ENCODE results near the gene COL28A1.
A peak's percentile ranks its signal among the peaks of the same experiment; 100 is the strongest.

COL28A1 gene

DNA sequence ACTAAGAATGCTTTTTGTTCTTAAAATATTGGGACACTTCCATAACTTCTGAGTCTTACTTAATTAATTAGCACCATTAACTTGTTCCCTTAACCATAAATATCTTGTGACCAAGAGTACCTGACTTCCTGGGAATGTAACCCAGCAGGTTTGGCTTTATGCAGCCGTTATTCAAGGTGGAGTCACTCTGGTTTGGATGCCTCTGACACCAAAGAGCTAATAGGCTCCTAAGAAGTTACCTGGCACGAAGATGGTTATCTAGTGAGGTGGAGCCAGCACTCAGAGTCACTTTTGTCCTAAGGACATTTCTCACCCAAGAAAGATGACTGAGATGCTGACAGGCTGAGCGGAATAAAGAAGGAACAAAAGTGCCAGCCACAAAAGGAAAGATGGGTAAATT is 181.0 kb downstream of the COL28A1 start:
- Histone ChIP-seq H2AFZ (ENCODE audit: low read depth, low read length) (no peak overlapping the region), H3K27me3 (ENCODE audit: low read depth, low read length) (no peaks in the 10 kb centered on the region), H4K20me1 (ENCODE audit: insufficient read depth, low read length) (no peaks in the 10 kb centered on the region), H3K4me3 (ENCODE audit: low read length) (no peak overlapping the region), H3K9me3 (ENCODE audit: insufficient read depth, low read length) (no peaks in the 10 kb centered on the region), H3K4me2 (ENCODE audit: low read length) (no peak overlapping the region), H3K27ac (ENCODE audit: low read length) (no peak overlapping the region), H3K36me3 (replicated peaks; ENCODE audit: low read depth, low read length) (no peaks in the 10 kb centered on the region), H3K9ac (ENCODE audit: low read length) (no peak overlapping the region), H3K79me2 (ENCODE audit: low read length) (no peaks in the 10 kb centered on the region), H3K4me1 (ENCODE audit: low read length) (no peaks in the 10 kb centered on the region)
- TF ChIP-seq EZH2phosphoT487 (IDR thresholded peaks at IDR 0.05; ENCODE audit: low read depth) = no peak
- TF ChIP-seq, protein P1, sequence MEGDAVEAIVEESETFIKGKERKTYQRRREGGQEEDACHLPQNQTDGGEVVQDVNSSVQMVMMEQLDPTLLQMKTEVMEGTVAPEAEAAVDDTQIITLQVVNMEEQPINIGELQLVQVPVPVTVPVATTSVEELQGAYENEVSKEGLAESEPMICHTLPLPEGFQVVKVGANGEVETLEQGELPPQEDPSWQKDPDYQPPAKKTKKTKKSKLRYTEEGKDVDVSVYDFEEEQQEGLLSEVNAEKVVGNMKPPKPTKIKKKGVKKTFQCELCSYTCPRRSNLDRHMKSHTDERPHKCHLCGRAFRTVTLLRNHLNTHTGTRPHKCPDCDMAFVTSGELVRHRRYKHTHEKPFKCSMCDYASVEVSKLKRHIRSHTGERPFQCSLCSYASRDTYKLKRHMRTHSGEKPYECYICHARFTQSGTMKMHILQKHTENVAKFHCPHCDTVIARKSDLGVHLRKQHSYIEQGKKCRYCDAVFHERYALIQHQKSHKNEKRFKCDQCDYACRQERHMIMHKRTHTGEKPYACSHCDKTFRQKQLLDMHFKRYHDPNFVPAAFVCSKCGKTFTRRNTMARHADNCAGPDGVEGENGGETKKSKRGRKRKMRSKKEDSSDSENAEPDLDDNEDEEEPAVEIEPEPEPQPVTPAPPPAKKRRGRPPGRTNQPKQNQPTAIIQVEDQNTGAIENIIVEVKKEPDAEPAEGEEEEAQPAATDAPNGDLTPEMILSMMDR (IDR thresholded peaks at IDR 0.05; ENCODE audit: low read depth, low read length) = no peak

DNA sequence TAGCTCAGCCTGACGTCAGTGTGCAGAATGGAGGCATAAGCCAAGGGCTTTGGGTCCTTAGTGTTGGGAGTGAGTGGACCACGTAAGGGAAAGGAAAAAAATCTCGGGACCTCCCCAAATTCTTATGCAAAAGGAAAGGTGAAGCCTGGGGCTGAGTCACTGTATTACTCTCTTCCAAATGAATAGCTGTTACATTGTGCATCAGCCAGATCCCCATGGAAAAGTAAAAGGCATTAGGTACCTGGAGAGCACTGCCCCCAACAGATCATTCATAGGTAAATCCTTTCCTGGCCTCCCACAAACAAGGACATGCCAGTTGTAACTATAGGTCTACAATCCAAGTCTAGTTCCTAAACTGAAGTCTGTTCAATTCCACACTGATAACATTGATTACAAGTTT is 182.8 kb downstream of the COL28A1 start:
- Histone ChIP-seq H4K20me1 (ENCODE audit: insufficient read depth, low read length) (no peaks in the 10 kb centered on the region), H3K4me1 (ENCODE audit: low read length) (no peaks in the 10 kb centered on the region), H3K27me3 (ENCODE audit: low read depth, low read length) (no peaks in the 10 kb centered on the region), H3K9me3 (ENCODE audit: insufficient read depth, low read length) (no peaks in the 10 kb centered on the region), H3K4me2 (ENCODE audit: low read length) (no peak overlapping the region), H3K79me2 (ENCODE audit: low read length) (no peaks in the 10 kb centered on the region), H3K27ac (ENCODE audit: low read length) (no peak overlapping the region), H3K4me3 (ENCODE audit: low read length) (no peak overlapping the region), H2AFZ (ENCODE audit: low read depth, low read length) (no peak overlapping the region), H3K9ac (ENCODE audit: low read length) (no peak overlapping the region), H3K36me3 (replicated peaks; ENCODE audit: low read depth, low read length) (no peaks in the 10 kb centered on the region)
- TF ChIP-seq EZH2phosphoT487 (IDR thresholded peaks at IDR 0.05; ENCODE audit: low read depth) = no peak
- TF ChIP-seq, protein P1 (IDR thresholded peaks at IDR 0.05; ENCODE audit: low read depth, low read length) = 0 out of 2 replicates have a peak, but pooled peaks have one; percentile 6

DNA sequence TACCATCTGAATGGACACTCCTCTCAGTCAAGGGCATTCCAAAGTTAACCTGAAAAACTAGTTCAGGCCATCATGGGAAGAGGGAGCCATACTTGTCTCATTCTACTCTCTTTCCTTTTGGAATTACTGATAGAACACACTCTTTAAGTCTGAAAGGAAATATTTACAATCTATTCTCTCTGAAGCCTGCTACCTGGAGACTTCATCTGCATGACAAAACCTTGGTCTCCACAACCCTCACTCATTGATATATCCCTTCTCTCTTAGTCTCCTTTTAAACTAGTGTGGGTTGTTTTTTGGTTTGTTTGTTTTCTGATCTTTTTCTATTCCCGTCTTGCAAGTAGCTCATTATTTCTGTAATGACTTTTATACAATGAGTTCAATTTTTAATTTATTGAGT is 183.8 kb downstream of the COL28A1 start:
- Histone ChIP-seq H3K27ac (ENCODE audit: low read length) (no peak overlapping the region), H3K4me3 (ENCODE audit: low read length) (no peak overlapping the region), H3K9ac (ENCODE audit: low read length) (no peak overlapping the region), H3K4me2 (ENCODE audit: low read length) (no peak overlapping the region), H2AFZ (ENCODE audit: low read depth, low read length) (no peak overlapping the region), H3K4me1 (ENCODE audit: low read length) (no peaks in the 10 kb centered on the region), H3K27me3 (ENCODE audit: low read depth, low read length) (no peaks in the 10 kb centered on the region), H4K20me1 (ENCODE audit: insufficient read depth, low read length) (no peaks in the 10 kb centered on the region), H3K9me3 (ENCODE audit: insufficient read depth, low read length) (no peaks in the 10 kb centered on the region), H3K36me3 (replicated peaks; ENCODE audit: low read depth, low read length) (no peaks in the 10 kb centered on the region), H3K79me2 (ENCODE audit: low read length) (no peaks in the 10 kb centered on the region)
- TF ChIP-seq, protein P1 (IDR thresholded peaks at IDR 0.05; ENCODE audit: low read depth, low read length) = no peak
- no peak for TF ChIP-seq EZH2phosphoT487 (IDR thresholded peaks at IDR 0.05; ENCODE audit: low read depth)

DNA sequence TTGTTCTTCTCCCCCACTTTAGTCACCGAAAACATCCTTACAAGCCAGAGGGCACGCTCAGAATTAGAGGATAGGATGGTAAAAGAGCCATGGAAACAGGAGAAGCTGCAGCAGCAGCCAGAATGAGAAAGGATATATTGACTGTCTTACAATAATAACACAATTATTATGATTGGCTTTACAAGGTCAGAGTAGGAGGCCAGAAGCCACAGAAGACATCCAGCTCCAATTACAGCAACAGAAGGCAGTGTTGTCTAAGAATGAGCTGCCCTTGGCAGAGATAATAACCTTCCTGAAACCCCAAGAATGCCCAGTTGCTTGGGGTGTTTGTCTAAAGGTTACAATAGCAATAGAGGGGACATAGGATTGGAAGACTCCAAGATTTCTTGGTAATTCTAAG is 184.5 kb downstream of the COL28A1 start:
- no peak overlapping the region for H3K9ac ChIP-seq (ENCODE audit: low read length)
- H3K27ac ChIP-seq (ENCODE audit: low read length) = no peak overlapping the region
- H3K4me2 ChIP-seq (ENCODE audit: low read length) = no peak overlapping the region
- H3K4me1 ChIP-seq (ENCODE audit: low read length) = no peaks in the 10 kb centered on the region
- H3K27me3 ChIP-seq (ENCODE audit: low read depth, low read length) = no peaks in the 10 kb centered on the region
- H3K9me3 ChIP-seq (ENCODE audit: insufficient read depth, low read length) = no peaks in the 10 kb centered on the region
- no peak for TF ChIP-seq EZH2phosphoT487 (IDR thresholded peaks at IDR 0.05; ENCODE audit: low read depth)
- TF ChIP-seq, protein P1 (IDR thresholded peaks at IDR 0.05; ENCODE audit: low read depth, low read length) = no peak
- H2AFZ ChIP-seq (ENCODE audit: low read depth, low read length) = no peak overlapping the region
- no peaks in the 10 kb centered on the region for H3K79me2 ChIP-seq (ENCODE audit: low read length)
- no peaks in the 10 kb centered on the region for H3K36me3 ChIP-seq (replicated peaks; ENCODE audit: low read depth, low read length)
- H4K20me1 ChIP-seq (ENCODE audit: insufficient read depth, low read length) = no peaks in the 10 kb centered on the region
- no peak overlapping the region for H3K4me3 ChIP-seq (ENCODE audit: low read length)
